ENCODE measurements around the gene ARHGEF5. TPM values are rescaled to one million over a fixed set of nuclear protein-coding genes. Genes with fewer than 3 reads are reported as not detected.

The ARHGEF5 gene
- polyA plus RNA-seq, 1 of the 3 experiments (the other 2 are of a cell fraction), result 0.07 TPM

GRCh38 chr7:144408121-144408520, 52.9 kb downstream of the ARHGEF5 start (continued):
- TF ChIP-seq CTCF (IDR thresholded peaks at IDR 0.05), result no peak

GRCh38 chr7:144410441-144410840, 55.2 kb downstream of the ARHGEF5 start:
- TF ChIP-seq RCOR1 (IDR thresholded peaks at IDR 0.05; ENCODE audit: low read length) (no peak), REST (IDR thresholded peaks at IDR 0.05; ENCODE audit: low read depth, low read length) (no peak), JUND (IDR thresholded peaks at IDR 0.05) (no peak), MAX (IDR thresholded peaks at IDR 0.05; ENCODE audit: low read depth) (no peak), ZBTB33 (IDR thresholded peaks at IDR 0.05; ENCODE audit: borderline replicate concordance, low read depth) (no peak), RFX5 (IDR thresholded peaks at IDR 0.05; ENCODE audit: low read length) (no peak), CTCF (IDR thresholded peaks at IDR 0.05) (no peak), NFIC (IDR thresholded peaks at IDR 0.05; ENCODE audit: borderline replicate concordance) (no peak), PBX3 (IDR thresholded peaks at IDR 0.05) (no peak)
- CTCF ChIA-PET, result interaction anchor here (1.6 to 2.6 kb wide), 2 partner anchors 17 to 19 kb away, joined by 6 to 15 read pairs; no protein-coding TSS in a partner anchor
- Histone ChIP-seq H3K9ac (no peak overlapping the region), H3K9me2 (no peaks in the 10 kb centered on the region), H3K79me2 (ENCODE audit: insufficient read depth) (no peaks in the 10 kb centered on the region), H3K4me1 (ENCODE audit: control insufficient read depth in 1 of 2, insufficient read depth in 2 of 2, low read depth in 1 of 2, low read length in 1 of 2) (no peaks in the 10 kb centered on the region), H3K27ac (ENCODE audit: low read depth in 2 of 2, low read length in 1 of 2) (no peak overlapping the region), H3K4me2 (no peak overlapping the region), H3K9me3 (no peaks in the 10 kb centered on the region), H3K27me3 (ENCODE audit: insufficient read depth) (peaks cover 36% of the 10 kb centered on the region; the same call in 1 of the 2 replicates), H3K4me3 (ENCODE audit: low read depth in 2 of 2, low read length in 1 of 2) (no peak overlapping the region), H2AFZ (ENCODE audit: low read depth) (no peak overlapping the region), H4K20me1 (ENCODE audit: insufficient read depth) (no peaks in the 10 kb centered on the region), H3F3A (replicated peaks; ENCODE audit: insufficient read depth) (no peaks in the 10 kb centered on the region), H3K36me3 (replicated peaks in 1 of 2; ENCODE audit: control insufficient read depth in 1 of 2, insufficient read depth in 2 of 2, low read length in 1 of 2) (no peaks in the 10 kb centered on the region)
- POLR2A ChIA-PET, result no interaction called here
- DNase-seq, result no peak
- 17% methylated on average over 4 of the region's 4 CpGs for WGBS (ENCODE audit: low lambda C conversion rate)
